H7 (cell line): ENCODE results near the gene PRIM2. TPM values are rescaled to one million over a fixed set of nuclear protein-coding genes. Genes with fewer than 3 reads are reported as not detected.
"Not testable (repeated sequence)": the region's sequence is repeated elsewhere in the genome, so short reads cannot be mapped to it uniquely, and the experiment has no call there.

Experiments
- DNase-seq: peaks from one replicate; pipeline ENCODE4 v3.0.0; 2012
- H3K27me3 ChIP-seq: 2 replicates; pipeline ENCODE4 v1.6.0; 2011; ENCODE audit warnings: mild to moderate bottlenecking, low read length; ENCODE audit not compliant: control insufficient read depth, insufficient read depth
- H3K36me3 ChIP-seq: replicated peaks from 2 replicates; pipeline ENCODE4 v1.5.1; 2011; ENCODE audit warnings: low read length; ENCODE audit not compliant: control insufficient read depth, insufficient read depth
- H3K4me3 ChIP-seq: 2 replicates; pipeline ENCODE4 v1.5.1; 2011; ENCODE audit warnings: low read depth, mild to moderate bottlenecking, control low read depth, low read length, moderate library complexity; ENCODE audit not compliant: insufficient read depth
- total RNA-seq: library from RNA; depleted of rRNA; stranded (reverse); fragments of >200 nt; shearing (Covaris generic); gene quantifications from 2 replicates; pipeline ENCODE4 v1.2.3, GENCODE V29; 2014

PRIM2 gene
- total RNA-seq, 1 experiment from 2014 or later, result 66.1 TPM

- DNase-seq, H3K36me3 ChIP-seq, H3K4me3 ChIP-seq, H3K27me3 ChIP-seq: not testable (repeated sequence)
Measured at GRCh38 chr6:57510390-57510789, 193.0 kb downstream of the PRIM2 start.

GRCh38 chr6:57515171-57515570 is 197.7 kb downstream of the PRIM2 start:
- not testable (repeated sequence) for H3K27me3 ChIP-seq, DNase-seq, H3K36me3 ChIP-seq, H3K4me3 ChIP-seq

GRCh38 chr6:57515845-57516244 is 198.4 kb downstream of the PRIM2 start:
- H3K27me3 ChIP-seq, H3K4me3 ChIP-seq, H3K36me3 ChIP-seq, DNase-seq: not testable (repeated sequence)

- not testable (repeated sequence) for DNase-seq
Measured at GRCh38 chr6:57516776-57517175, 199.3 kb downstream of the PRIM2 start.

GRCh38 chr6:57519198-57519597 is 201.8 kb downstream of the PRIM2 start:
- not testable (repeated sequence) for H3K4me3 ChIP-seq, H3K27me3 ChIP-seq, DNase-seq, H3K36me3 ChIP-seq

More at GRCh38 chr6:57516776-57517175, 199.3 kb downstream of the PRIM2 start:
- not testable (repeated sequence) for H3K4me3 ChIP-seq, H3K27me3 ChIP-seq, H3K36me3 ChIP-seq

GRCh38 chr6:57521085-57521484 is 203.7 kb downstream of the PRIM2 start:
- not testable (repeated sequence) for H3K4me3 ChIP-seq, H3K36me3 ChIP-seq, H3K27me3 ChIP-seq, DNase-seq

GRCh38 chr6:57523221-57523620 is 205.8 kb downstream of the PRIM2 start:
- not testable (repeated sequence) for H3K36me3 ChIP-seq, H3K27me3 ChIP-seq, DNase-seq

GRCh38 chr6:57529755-57530154 is 212.3 kb downstream of the PRIM2 start:
- not testable (repeated sequence) for DNase-seq, H3K4me3 ChIP-seq, H3K27me3 ChIP-seq, H3K36me3 ChIP-seq

More at GRCh38 chr6:57523221-57523620, 205.8 kb downstream of the PRIM2 start:
- H3K4me3 ChIP-seq, result not testable (repeated sequence)

- not testable (repeated sequence) for H3K4me3 ChIP-seq, H3K36me3 ChIP-seq, H3K27me3 ChIP-seq, DNase-seq
Measured at GRCh38 chr6:57532660-57533059, 215.2 kb downstream of the PRIM2 start.

GRCh38 chr6:57535121-57535520 is 217.7 kb downstream of the PRIM2 start:
- not testable (repeated sequence) for H3K4me3 ChIP-seq, H3K27me3 ChIP-seq, H3K36me3 ChIP-seq, DNase-seq

GRCh38 chr6:57535994-57536393 is 218.6 kb downstream of the PRIM2 start:
- DNase-seq, result not testable (repeated sequence)

GRCh38 chr6:57537916-57538315 is 220.5 kb downstream of the PRIM2 start:
- DNase-seq, H3K27me3 ChIP-seq, H3K36me3 ChIP-seq, H3K4me3 ChIP-seq: not testable (repeated sequence)

More at GRCh38 chr6:57535994-57536393, 218.6 kb downstream of the PRIM2 start:
- not testable (repeated sequence) for H3K36me3 ChIP-seq, H3K4me3 ChIP-seq, H3K27me3 ChIP-seq

GRCh38 chr6:57551961-57552360 is 234.5 kb downstream of the PRIM2 start:
- H3K36me3 ChIP-seq, H3K27me3 ChIP-seq, DNase-seq, H3K4me3 ChIP-seq: not testable (repeated sequence)

- not testable (repeated sequence) for H3K36me3 ChIP-seq, H3K27me3 ChIP-seq, H3K4me3 ChIP-seq, DNase-seq
Measured at GRCh38 chr6:57557855-57558254, 240.4 kb downstream of the PRIM2 start.

- H3K27me3 ChIP-seq, DNase-seq, H3K36me3 ChIP-seq, H3K4me3 ChIP-seq: not testable (repeated sequence)
Measured at GRCh38 chr6:57559170-57559569, 241.7 kb downstream of the PRIM2 start.

- H3K27me3 ChIP-seq, H3K36me3 ChIP-seq, H3K4me3 ChIP-seq, DNase-seq: not testable (repeated sequence)
Measured at GRCh38 chr6:57562233-57562632, 244.8 kb downstream of the PRIM2 start.
